ENCODE measurements around the gene DSCAML1. TPM values are rescaled to one million over a fixed set of nuclear protein-coding genes. Genes with fewer than 3 reads are reported as not detected.

The DSCAML1 gene
- total and polyA plus RNA-seq, 12 donors: 0.16 to 1.5 (median 0.57) TPM

DNA sequence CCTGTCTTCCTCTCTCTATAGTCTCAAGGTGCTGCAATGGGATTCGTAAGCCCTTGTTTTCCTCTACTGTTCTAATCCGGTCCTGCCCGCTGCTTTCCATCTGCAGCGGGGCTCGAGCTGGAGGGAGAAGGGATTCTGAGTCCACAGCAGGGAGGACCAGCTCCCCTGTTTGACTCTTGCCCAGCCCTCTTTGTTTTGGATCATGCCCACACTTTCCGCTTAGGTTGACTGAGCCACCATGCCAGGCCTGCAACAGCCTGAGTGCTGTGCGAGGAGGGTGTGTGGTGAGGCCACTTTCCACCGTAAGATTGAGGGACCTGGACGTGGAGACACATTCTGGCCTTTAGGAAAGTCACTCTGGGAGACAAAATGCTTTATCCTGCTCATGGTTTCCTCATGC, 411.1 kb downstream of the DSCAML1 start:
- Histone ChIP-seq H3K27me3 (no peaks in the 10 kb centered on the region), H3K27ac (no peak overlapping the region), H3K4me1 (no peaks in the 10 kb centered on the region), H3K9me3 (no peaks in the 10 kb centered on the region), H3K4me3 (no peak overlapping the region), H3K36me3 (peaks cover 0 to 95% (median 6%) of the 10 kb centered on the region in 9 donors)
- ATAC-seq: no peak
- 96 to 97% methylated on average over 9 of the region's 9 CpGs for WGBS, 2 donors
- TF ChIP-seq, protein P1, sequence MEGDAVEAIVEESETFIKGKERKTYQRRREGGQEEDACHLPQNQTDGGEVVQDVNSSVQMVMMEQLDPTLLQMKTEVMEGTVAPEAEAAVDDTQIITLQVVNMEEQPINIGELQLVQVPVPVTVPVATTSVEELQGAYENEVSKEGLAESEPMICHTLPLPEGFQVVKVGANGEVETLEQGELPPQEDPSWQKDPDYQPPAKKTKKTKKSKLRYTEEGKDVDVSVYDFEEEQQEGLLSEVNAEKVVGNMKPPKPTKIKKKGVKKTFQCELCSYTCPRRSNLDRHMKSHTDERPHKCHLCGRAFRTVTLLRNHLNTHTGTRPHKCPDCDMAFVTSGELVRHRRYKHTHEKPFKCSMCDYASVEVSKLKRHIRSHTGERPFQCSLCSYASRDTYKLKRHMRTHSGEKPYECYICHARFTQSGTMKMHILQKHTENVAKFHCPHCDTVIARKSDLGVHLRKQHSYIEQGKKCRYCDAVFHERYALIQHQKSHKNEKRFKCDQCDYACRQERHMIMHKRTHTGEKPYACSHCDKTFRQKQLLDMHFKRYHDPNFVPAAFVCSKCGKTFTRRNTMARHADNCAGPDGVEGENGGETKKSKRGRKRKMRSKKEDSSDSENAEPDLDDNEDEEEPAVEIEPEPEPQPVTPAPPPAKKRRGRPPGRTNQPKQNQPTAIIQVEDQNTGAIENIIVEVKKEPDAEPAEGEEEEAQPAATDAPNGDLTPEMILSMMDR (IDR thresholded peaks at IDR 0.05): no peak
- no peak for DNase-seq
- intact Hi-C loops (cut with DNase I): no loop called here

DNA sequence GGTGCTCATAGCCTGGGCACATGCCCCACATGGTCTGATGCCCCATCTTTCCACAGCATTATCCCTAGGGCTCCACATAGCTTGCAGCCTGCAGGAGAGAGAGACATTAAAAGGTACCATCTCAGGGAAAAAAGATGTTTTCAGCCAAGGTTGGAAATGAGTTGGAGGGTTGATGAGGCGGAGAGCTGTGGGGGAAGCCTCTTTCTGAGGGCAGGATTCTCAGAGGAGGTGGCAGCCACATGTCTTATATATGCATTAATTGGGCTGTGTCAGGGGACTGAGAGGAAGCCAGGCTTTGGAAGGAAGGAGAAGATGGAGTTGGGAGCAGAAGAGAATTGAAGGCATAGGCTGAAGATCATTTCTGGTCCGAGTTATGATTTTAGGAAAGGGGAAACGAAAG, 411.5 kb downstream of the DSCAML1 start:
- TF ChIP-seq, protein P1 (IDR thresholded peaks at IDR 0.05): no peak
- Histone ChIP-seq H3K4me1 (peaks cover 0 to 1% (median 0%) of the 10 kb centered on the region in 9 donors), H3K4me3 (no peak overlapping the region), H3K27ac (no peak overlapping the region), H3K27me3 (no peaks in the 10 kb centered on the region), H3K9me3 (no peaks in the 10 kb centered on the region), H3K36me3 (peaks cover 0 to 95% (median 6%) of the 10 kb centered on the region in 9 donors)
- 99 to 100% methylated on average over 3 of the region's 3 CpGs for WGBS, 2 donors
- intact Hi-C loops (cut with DNase I): no loop called here
- no peak for DNase-seq
- ATAC-seq: no peak

DNA sequence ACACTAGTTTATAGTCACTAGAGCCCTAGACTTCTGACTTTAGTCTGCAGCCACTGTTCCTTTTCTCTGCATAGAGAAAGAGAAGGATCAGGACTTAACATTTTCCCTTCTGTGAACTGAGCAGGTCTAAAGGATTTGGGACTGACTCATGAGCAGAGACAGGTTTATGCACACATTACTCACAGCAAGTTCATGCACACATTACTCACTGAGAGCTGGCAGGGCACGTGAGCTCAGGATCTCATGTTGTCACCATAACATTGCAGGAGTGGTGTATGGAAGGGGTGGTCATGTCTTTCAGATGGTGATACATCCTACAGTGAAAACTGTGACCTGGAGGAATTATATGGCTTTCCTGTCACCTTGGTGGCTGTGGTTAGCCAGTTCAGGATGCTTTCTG, 413.0 kb downstream of the DSCAML1 start:
- DNase-seq (no peak), ATAC-seq (no peak)
- no peaks in the 10 kb centered on the region for H3K9me3 ChIP-seq
- H3K27ac ChIP-seq: no peak overlapping the region
- H3K4me1 ChIP-seq: peaks cover 1 to 15% (median 5%) of the 10 kb centered on the region in 9 donors
- no peaks in the 10 kb centered on the region for H3K27me3 ChIP-seq
- TF ChIP-seq, protein P1 (IDR thresholded peaks at IDR 0.05): no peak
- intact Hi-C loops (cut with DNase I): no loop called here
- 92 to 94% methylated on average over 1 of the region's 1 CpG for WGBS, 2 donors
- no peak overlapping the region for H3K4me3 ChIP-seq
- H3K36me3 ChIP-seq: peaks cover 0 to 91% (median 6%) of the 10 kb centered on the region in 9 donors

DNA sequence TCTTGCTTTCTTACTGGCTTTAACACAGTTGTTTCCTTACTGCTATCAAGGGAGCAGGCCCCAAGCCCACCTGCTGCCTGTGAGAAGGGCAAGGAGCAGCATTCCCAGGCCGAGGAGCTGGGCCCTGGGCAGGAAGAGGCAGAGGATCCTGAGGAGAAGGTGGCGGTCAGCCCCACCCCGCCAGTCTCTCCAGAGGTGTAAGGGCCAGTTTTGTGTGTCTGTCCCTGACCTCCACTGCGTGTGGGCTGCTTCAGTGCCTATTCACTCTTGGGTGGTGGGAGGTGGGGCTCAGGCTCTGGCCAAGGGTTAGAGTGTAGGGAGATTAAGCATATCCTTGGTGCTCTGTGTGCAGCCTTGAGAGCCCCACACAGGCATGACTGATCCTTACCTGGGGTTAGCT, 414.3 kb downstream of the DSCAML1 start:
- Histone ChIP-seq H3K4me3 (no peak overlapping the region), H3K36me3 (peaks cover 0 to 84% (median 6%) of the 10 kb centered on the region in 9 donors), H3K27me3 (no peaks in the 10 kb centered on the region), H3K9me3 (no peaks in the 10 kb centered on the region), H3K27ac (no peak overlapping the region), H3K4me1 (peaks cover 5 to 25% (median 11%) of the 10 kb centered on the region in 9 donors)
- ATAC-seq: no peak
- TF ChIP-seq, protein P1 (IDR thresholded peaks at IDR 0.05): no peak
- DNase-seq: no peak
- 98 to 99% methylated on average over 4 of the region's 4 CpGs for WGBS, 2 donors
- intact Hi-C loops (cut with DNase I): no loop called here

All from heart right ventricle (tissue), 16 donors.